Right hindlimb (tissue), 1 donor: Measurements from ENCODE around the gene MCCC2.
A peak's percentile ranks its signal among the peaks of the same experiment; 100 is the strongest.
"Not testable (repeated sequence)": the region's sequence is repeated elsewhere in the genome, so short reads cannot be mapped to it uniquely, and the experiment has no call there.

Source experiments
- DNase-seq: peaks from one replicate; pipeline ENCODE4 v3.0.0-alpha.2; 2018

MCCC2 gene

GRCh38 chr5:71600783-71601182 is 13.6 kb downstream of the MCCC2 start:
- DNase-seq, result no peak

- DNase-seq, result peak; percentile 43
These were observed 14.3 kb downstream of the MCCC2 start for GRCh38 chr5:71601222-71602026.

- not testable (repeated sequence) for DNase-seq
These were observed 22.8 kb downstream of the MCCC2 start for GRCh38 chr5:71609916-71610315.

GRCh38 chr5:71615809-71616208 is 28.7 kb downstream of the MCCC2 start:
- DNase-seq, result no peak

GRCh38 chr5:71620630-71621029 is 33.5 kb downstream of the MCCC2 start:
- DNase-seq, result no peak

- DNase-seq, result no peak
These were observed 34.1 kb downstream of the MCCC2 start for GRCh38 chr5:71621268-71621667.

- no peak for DNase-seq
These were observed 34.6 kb downstream of the MCCC2 start for GRCh38 chr5:71621741-71622140.

GRCh38 chr5:71623221-71623794 is 36.2 kb downstream of the MCCC2 start:
- no peak for DNase-seq

GRCh38 chr5:71629950-71630349 is 42.8 kb downstream of the MCCC2 start:
- no peak for DNase-seq

GRCh38 chr5:71631070-71631469 is 43.9 kb downstream of the MCCC2 start:
- no peak for DNase-seq

- DNase-seq, result no peak
These were observed 45.0 kb downstream of the MCCC2 start for GRCh38 chr5:71632168-71632567.

- no peak for DNase-seq
These were observed 46.4 kb downstream of the MCCC2 start for GRCh38 chr5:71633255-71634155.

- no peak for DNase-seq
These were observed 50.0 kb downstream of the MCCC2 start for GRCh38 chr5:71637133-71637532.

- DNase-seq, result no peak
These were observed 53.3 kb downstream of the MCCC2 start for GRCh38 chr5:71640408-71640807.

GRCh38 chr5:71645030-71645429 is 57.9 kb downstream of the MCCC2 start:
- no peak for DNase-seq

GRCh38 chr5:71650940-71651339 is 63.8 kb downstream of the MCCC2 start:
- not testable (repeated sequence) for DNase-seq

- DNase-seq, result no peak
These were observed 64.4 kb downstream of the MCCC2 start for GRCh38 chr5:71651579-71651978.

GRCh38 chr5:71652349-71652748 is 65.2 kb downstream of the MCCC2 start:
- DNase-seq, result no peak

GRCh38 chr5:71652803-71653543 is 65.8 kb downstream of the MCCC2 start:
- no peak for DNase-seq

- DNase-seq, result no peak
These were observed 71.9 kb downstream of the MCCC2 start for GRCh38 chr5:71658916-71659662.

GRCh38 chr5:71662381-71662780 is 75.2 kb downstream of the MCCC2 start:
- no peak for DNase-seq
